ENCODE measurements around the gene TNIK.

GRCh38 chr3:171446801-171447578 lies 13.2 kb downstream of the TNIK start:
- TF ChIP-seq CTCF (IDR thresholded peaks at IDR 0.05; ENCODE audit: low read depth, low read length) (no peak), EZH2phosphoT487 (IDR thresholded peaks at IDR 0.05; ENCODE audit: low read depth) (no peak)
